HT-29 (cell line): ENCODE data around the gene UBFD1. TPM values are rescaled to one million over a fixed set of nuclear protein-coding genes. Genes with fewer than 3 reads are reported as not detected.
"Not testable (repeated sequence)": the region's sequence is repeated elsewhere in the genome, so short reads cannot be mapped to it uniquely, and the experiment has no call there.

Source experiments
- DNase-seq: peaks from one replicate; pipeline ENCODE4 v3.0.0-alpha.2; 2015; ENCODE audit warnings: low spot score
- total RNA-seq: library from RNA; depleted of rRNA; stranded (reverse); fragments of >200 nt; shearing (Covaris generic); gene quantifications from 2 replicates; pipeline ENCODE4 v1.2.3, GENCODE V29; 2014; rRNA removed

The UBFD1 gene
- total RNA-seq, 1 experiment from 2014 or later = 94.4 TPM

DNA sequence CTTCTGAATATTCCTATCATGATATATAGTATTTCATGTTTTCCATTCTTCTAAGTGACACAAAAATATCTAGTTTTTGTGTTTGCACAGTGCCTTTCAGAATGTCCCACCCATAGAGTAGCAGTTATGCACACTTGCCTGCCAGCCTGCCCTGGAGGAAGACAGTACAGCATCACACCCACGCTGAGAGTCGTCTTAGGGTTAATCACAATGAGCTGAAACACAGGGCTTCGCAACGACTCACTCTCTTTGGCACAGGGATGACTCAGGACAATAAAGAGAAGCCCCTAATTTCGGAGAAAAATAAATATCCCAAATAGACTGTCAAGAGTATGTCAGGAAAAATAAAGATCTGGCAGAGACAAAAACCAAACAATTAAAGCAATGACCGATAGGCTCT is 50.2 kb downstream of the UBFD1 start:
- no peak for DNase-seq

- no peak for DNase-seq
Measured at GRCh38 chr16:23608194-23608593, 50.7 kb downstream of the UBFD1 start.

- no peak for DNase-seq
Measured at GRCh38 chr16:23609929-23610328, 52.4 kb downstream of the UBFD1 start.

- not testable (repeated sequence) for DNase-seq
Measured at GRCh38 chr16:23610905-23611304, 53.4 kb downstream of the UBFD1 start.

DNA sequence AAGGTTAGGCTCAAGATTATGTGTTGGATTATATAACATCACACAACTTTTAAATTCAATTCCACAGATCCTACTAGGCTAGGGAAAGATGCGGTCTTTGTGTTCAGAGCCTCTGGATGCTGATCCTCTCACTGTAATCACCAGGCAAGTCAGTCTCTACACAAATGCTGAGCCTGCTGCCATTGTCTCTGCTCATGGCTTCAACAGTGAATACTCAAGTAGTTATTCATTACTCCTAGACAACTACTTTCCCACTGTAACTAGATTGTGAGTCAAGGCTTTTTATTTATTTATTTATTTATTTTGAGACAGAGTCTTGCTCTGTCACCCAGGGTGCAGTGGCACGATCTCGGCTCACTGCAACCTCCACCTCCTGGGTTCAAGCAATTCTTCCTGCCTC is 54.4 kb downstream of the UBFD1 start:
- no peak for DNase-seq

DNA sequence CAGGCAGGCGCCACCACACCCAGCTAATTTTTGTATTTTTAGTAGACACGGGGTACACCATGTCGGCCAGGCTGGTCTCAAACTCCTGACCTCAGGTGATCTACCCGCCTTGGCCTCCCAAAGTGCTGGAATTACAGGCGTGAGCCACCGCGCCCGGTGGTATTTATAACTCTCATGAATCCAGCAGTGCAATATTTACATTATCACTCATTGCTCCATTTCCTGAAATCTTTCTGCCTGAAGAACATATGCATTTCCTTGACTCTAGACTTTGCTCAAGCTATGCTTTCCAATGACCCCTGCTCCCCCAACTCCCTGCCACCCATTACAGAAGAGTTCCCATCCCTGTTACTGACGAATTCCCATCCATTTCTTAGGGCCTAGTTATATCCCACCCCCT is 58.3 kb downstream of the UBFD1 start:
- no peak for DNase-seq

Other genes with a start within 250 kb of the UBFD1 start
- 17.5 and 18.3 TPM in 2 replicates for gene COG7, start 104.5 kb upstream of the UBFD1 start, total RNA-seq
- 25.9 and 45.9 TPM in 2 replicates for gene GGA2, start 47.2 kb upstream of the UBFD1 start, total RNA-seq
- gene EARS2, start 377 bp upstream of the UBFD1 start, total RNA-seq = 64.7 and 83.3 TPM in 2 replicates
- 279 and 304 TPM in 2 replicates for gene NDUFAB1, start 38.6 kb downstream of the UBFD1 start, total RNA-seq
- 7.0 and 7.9 TPM in 2 replicates for gene PALB2, start 83.6 kb downstream of the UBFD1 start, total RNA-seq
- gene DCTN5, start 83.7 kb downstream of the UBFD1 start, total RNA-seq = 38.5 and 51.3 TPM in 2 replicates
- gene PLK1, start 121.2 kb downstream of the UBFD1 start, total RNA-seq = 90.6 and 99.6 TPM in 2 replicates
- gene ERN2, start 155.5 kb downstream of the UBFD1 start, total RNA-seq = 24.2 and 42.9 TPM in 2 replicates
- 0.08 and 0.56 TPM in 2 replicates for gene CHP2, start 197.3 kb downstream of the UBFD1 start, total RNA-seq